ENCODE data around the gene CLPTM1L.
"Not testable (repeated sequence)": the region's sequence is repeated elsewhere in the genome, so short reads cannot be mapped to it uniquely, and the experiment has no call there.

Gene CLPTM1L

DNA sequence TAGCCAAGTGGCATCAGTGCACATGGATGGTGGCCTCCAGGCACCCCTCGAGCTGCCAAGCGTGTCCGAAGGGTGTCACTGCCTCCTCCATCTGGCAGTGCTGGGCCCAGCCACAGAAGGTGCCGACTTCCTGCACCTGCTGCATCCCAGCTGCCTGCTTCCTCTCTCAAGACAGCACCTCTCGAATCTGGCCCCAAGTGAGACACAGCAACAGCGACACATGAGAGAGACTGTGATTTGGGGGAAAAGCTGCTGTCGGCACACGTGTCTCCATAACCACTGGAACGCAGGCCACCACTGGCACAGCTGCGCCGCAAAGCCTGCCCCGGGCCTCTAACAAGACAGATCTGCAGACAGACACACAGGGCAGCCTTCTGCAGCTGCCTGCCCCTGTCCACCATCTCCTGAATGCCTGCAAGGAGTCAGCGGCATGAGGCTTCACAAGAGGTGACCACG, 8.8 kb downstream of the CLPTM1L start:
- H3K27ac ChIP-seq, result no peak overlapping the region
- no peak for TF ChIP-seq ZFX (IDR thresholded peaks at IDR 0.05)
- TF ChIP-seq, protein P1, sequence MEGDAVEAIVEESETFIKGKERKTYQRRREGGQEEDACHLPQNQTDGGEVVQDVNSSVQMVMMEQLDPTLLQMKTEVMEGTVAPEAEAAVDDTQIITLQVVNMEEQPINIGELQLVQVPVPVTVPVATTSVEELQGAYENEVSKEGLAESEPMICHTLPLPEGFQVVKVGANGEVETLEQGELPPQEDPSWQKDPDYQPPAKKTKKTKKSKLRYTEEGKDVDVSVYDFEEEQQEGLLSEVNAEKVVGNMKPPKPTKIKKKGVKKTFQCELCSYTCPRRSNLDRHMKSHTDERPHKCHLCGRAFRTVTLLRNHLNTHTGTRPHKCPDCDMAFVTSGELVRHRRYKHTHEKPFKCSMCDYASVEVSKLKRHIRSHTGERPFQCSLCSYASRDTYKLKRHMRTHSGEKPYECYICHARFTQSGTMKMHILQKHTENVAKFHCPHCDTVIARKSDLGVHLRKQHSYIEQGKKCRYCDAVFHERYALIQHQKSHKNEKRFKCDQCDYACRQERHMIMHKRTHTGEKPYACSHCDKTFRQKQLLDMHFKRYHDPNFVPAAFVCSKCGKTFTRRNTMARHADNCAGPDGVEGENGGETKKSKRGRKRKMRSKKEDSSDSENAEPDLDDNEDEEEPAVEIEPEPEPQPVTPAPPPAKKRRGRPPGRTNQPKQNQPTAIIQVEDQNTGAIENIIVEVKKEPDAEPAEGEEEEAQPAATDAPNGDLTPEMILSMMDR (conservative IDR thresholded peaks at IDR 0.05), result no peak

DNA sequence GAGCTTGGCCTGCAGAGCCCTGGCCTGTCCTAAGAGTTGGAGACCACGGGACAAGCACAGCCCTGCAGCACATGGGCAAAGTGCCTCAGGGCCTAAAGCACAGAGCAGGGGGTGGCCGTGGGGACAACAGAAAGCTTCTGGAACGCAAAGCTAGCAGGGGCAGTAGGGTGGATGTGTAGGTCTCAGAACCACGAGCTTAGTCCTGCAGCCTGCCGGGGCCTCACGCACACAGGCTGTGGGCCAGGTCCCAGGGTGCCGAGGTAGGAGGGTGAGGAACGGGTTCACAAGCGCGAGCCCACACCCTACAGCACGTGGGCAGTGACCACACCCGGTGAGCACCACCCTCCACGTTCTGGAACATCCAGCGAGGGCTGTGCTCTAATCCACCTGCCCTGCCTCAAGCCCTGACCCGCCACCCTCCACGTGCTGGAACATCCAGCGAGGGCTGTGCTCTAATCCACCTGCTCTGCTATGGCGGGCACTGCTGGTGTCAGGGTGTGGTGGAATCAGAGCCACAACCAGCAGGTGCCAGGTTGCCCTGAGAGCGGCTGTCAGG, 9.3 kb downstream of the CLPTM1L start:
- no peak for TF ChIP-seq ZFX (IDR thresholded peaks at IDR 0.05)
- TF ChIP-seq, protein P1 (conservative IDR thresholded peaks at IDR 0.05), result no peak
- no peak overlapping the region for H3K27ac ChIP-seq

DNA sequence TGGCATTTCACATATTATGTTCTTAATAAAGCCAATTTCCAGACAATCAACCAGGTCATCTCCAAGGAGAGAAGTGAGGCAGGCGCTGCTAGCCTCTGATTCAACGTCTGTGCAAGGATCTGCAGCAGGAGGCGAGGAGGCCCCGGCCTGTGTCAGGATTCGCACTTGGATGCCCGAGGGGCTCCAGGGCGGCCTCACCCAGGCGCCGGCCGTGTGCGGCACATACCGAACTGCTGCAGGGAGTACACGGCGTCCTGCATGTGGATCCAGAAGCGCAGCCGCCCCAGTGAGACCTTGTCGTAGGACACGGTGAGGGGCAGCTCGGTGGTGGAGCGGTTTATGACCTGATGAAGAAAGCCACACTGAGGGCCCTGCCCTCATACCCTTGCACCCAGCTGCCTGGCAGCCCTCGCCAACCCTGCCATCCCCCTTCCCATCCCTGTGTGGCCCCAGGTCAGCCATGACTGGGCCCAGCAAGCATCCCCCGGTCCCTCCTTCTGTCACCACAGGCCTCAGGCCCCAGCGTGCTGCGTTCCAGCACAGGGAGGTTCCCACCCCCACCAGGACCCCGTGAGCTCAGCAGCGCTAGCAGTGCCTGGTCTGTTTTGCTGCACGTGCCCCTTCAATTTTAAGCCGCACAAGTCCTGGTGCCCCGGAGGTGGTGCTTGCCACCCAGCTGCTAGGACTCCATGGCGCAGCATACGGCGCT, 9.9 kb downstream of the CLPTM1L start:
- TF ChIP-seq ZFX (IDR thresholded peaks at IDR 0.05), result no peak
- TF ChIP-seq, protein P1 (conservative IDR thresholded peaks at IDR 0.05), result no peak
- no peak overlapping the region for H3K27ac ChIP-seq

DNA sequence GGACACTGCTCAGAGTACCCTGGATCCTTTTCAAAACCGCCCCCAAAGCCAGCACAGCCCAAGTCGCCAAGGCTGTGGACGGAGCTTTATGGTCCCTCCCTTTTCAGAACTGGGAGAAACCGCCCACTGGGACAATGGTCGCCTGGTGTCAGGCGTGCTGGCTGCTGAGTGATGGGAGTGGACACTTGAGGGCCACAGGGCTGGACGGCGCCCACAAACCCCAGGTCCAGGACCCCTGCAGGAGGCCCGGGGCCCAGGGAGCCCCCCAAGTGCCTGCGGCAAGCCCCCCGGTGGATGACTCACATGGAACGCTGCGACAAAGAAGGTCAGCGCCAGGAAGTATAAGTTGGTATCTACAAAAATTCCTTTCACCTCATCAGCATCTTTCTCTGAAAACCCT, 10.9 kb downstream of the CLPTM1L start:
- H3K27ac ChIP-seq, result no peak overlapping the region

DNA sequence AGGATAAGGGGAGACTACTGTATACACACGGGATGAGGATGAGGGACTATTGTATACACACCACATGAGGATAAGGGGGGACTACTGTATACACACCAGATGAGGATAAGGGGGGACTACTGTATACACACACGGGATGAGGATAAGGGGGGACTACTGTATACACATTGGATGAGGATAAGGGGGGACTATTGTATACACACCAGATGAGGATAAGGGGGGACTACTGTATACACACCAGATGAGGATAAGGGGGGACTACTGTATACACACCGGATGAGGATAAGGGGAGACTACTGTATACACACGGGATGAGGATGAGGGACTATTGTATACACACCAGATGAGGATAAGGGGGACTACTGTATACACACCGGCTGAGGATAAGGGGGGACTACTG, 11.6 kb downstream of the CLPTM1L start:
- H3K27ac ChIP-seq, result not testable (repeated sequence)

More for the DNA sequence above, 10.9 kb downstream of the CLPTM1L start:
- TF ChIP-seq, protein P1 (conservative IDR thresholded peaks at IDR 0.05), result no peak
- TF ChIP-seq ZFX (IDR thresholded peaks at IDR 0.05), result no peak

DNA sequence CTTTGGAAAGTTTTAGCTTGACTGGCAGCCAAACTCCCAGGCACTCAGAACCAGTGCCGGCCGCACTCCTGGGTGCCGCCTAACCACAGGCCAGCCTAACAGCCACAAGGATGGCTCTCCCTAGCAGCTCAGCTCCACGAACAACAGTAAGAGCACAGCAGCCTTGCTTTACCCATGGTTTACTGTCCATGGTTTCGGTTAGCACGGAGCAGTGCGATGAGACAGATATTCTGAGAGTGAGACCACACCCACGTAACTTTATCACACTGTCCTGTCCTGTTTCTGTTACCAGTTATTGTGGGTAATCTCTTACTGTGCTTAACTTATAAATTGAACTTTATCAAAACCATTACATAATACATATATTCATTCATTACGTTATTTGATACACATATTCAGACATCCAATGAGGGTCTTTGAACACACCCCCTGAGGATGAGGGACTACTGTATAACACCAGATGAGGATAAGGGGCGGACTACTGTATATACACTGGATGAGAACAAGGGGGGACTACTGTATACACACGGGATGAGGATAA, 12.4 kb downstream of the CLPTM1L start:
- H3K27ac ChIP-seq, result no peak overlapping the region
- TF ChIP-seq, protein P1 (conservative IDR thresholded peaks at IDR 0.05), result no peak
- TF ChIP-seq ZFX (IDR thresholded peaks at IDR 0.05), result no peak

DNA sequence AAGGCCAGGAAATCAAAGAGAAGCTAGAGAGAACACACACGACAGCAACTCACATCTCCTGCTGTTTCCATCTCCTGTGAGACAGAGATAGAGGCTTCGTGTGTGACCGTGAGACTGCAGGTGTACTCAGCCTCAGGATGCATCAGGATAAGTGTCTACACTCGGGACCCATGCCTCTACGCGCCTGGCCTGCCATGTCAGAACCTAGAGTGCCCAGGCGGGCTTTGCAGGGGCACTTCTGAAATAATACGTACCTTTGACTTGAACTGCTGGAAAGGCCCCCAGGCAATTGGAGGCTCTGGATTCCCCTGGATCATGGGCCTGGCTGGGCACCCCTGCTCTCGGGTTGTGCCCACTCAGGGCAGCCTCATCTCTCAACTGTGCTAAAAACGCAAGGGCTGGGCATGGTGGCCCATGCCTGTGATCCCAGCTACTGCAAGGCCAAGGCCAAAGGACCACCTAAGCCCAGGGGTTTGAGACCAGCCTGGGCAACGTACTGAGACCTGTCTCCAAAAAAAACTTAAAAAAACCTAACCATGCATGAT, 13.0 kb downstream of the CLPTM1L start:
- no peak for TF ChIP-seq ZFX (IDR thresholded peaks at IDR 0.05)
- TF ChIP-seq, protein P1 (conservative IDR thresholded peaks at IDR 0.05), result no peak
- H3K27ac ChIP-seq, result no peak overlapping the region

Data from C4-2B (cell line).